ENCODE results near the gene VARS2. TPM values are rescaled to one million over a fixed set of nuclear protein-coding genes. Genes with fewer than 3 reads are reported as not detected.
A peak's percentile ranks its signal among the peaks of the same experiment; 100 is the strongest.

Gene VARS2
- total and polyA plus RNA-seq, 4 donors, result 9.4 to 23.3 (median 16.3) TPM

DNA sequence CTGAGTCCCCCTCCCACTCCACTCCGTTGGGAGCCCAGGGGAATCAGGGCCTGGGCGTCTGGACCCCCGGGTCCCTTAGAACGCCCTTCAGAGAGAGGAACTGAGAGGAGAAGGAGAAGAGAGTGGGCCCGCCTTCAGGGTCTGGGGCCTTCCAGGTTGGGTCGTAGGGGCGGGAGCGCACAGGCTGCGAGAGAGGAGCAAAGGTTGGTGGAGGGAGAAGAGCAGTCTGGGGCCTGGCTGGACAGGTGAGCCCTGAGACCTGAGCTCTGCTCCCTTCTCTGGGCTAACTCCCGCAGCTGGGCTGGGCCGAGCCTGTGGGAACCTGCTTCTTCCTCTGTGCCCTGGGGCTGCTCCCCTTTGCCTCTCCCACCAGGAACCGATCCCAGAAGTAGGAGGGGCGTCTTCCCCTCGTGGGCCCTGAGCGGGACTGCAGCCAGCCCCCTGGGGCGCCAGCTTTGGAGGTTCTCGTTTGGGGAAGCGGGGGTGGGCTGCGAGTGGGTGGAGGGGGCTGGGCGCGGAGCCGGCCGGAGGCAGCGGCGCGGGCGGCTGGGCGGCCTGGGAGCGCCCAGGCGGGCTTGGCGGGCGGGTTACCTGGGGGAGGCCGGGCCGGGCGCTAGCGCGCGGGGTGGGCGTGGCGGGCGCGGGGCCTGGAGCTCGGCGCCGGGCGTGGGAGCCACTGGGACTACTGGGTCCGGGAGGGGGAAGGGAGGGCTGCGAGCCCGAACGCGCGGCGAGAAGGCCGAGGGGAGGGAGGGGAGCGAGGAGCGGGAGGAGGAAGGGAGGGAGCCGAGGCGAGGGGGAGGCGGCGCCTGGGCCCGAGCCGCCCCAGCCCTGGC is 30.1 kb upstream of the VARS2 start, which contains the start of gene DDR1:
Gene DDR1 (plus strand): TSS at position 835 of the 836 bp plus-strand sequence. CDS start 4,211 bp downstream, outside the sequence.
- Histone ChIP-seq H3K27me3 (ENCODE audit: control insufficient read depth in 4 of 4, insufficient read depth in 4 of 4, low read length in 3 of 4) (no peaks in the 10 kb centered on the region), H3K9ac (ENCODE audit: low read depth in 1 of 2, low read length in 2 of 2) (peak within 1 kb of the TSS in 1 of 2 donors; percentile 49), H3K4me1 (ENCODE audit: control insufficient read depth in 4 of 4, insufficient read depth in 4 of 4, low read length in 3 of 4) (peaks cover 5 to 17% (median 11%) of the 10 kb centered on the region in 4 donors), H3K27ac (ENCODE audit: low read depth in 1 of 2, low read length in 2 of 2) (peak within 1 kb of the TSS; percentile 9 to 51), H3K9me3 (ENCODE audit: control insufficient read depth in 4 of 4, low read length in 3 of 4) (no peaks in the 10 kb centered on the region), H3K4me3 (ENCODE audit: low read depth in 1 of 3, low read length in 3 of 3) (peak within 1 kb of the TSS in 2 of 3 donors; percentile 54 to 76), H3K36me3 (ENCODE audit: control insufficient read depth in 4 of 4, insufficient read depth in 3 of 4, low read depth in 1 of 4, low read length in 3 of 4) (no peaks in the 10 kb centered on the region)
- no peak for TF ChIP-seq YY1 (IDR thresholded peaks at IDR 0.05)
- TF ChIP-seq TAF1 (conservative IDR thresholded peaks at IDR 0.05), result no peak
- TF ChIP-seq SP1 (IDR thresholded peaks at IDR 0.05), result no peak
- TF ChIP-seq HNF4G (IDR thresholded peaks at IDR 0.05), result no peak
- TF ChIP-seq RXRA (IDR thresholded peaks at IDR 0.05), result no peak
- no peak for TF ChIP-seq HNF4A (conservative IDR thresholded peaks at IDR 0.05)
- WGBS, result 11% methylated on average over 62 of the region's 62 CpGs
- DNase-seq (ENCODE audit: low spot score), result no peak

GRCh38 chr6:30884521-30885480 is 29.2 kb upstream of the VARS2 start:
- no peaks in the 10 kb centered on the region for H3K27me3 ChIP-seq (ENCODE audit: control insufficient read depth in 4 of 4, insufficient read depth in 4 of 4, low read length in 3 of 4)
- no peaks in the 10 kb centered on the region for H3K36me3 ChIP-seq (ENCODE audit: control insufficient read depth in 4 of 4, insufficient read depth in 3 of 4, low read depth in 1 of 4, low read length in 3 of 4)
- WGBS, result 9% methylated on average over 59 of the region's 59 CpGs
- no peak overlapping the region for H3K9ac ChIP-seq (ENCODE audit: low read depth in 1 of 2, low read length in 2 of 2)
- no peak for TF ChIP-seq MAX (IDR thresholded peaks at IDR 0.05)
- no peak for TF ChIP-seq ZBTB33 (IDR thresholded peaks at IDR 0.05)
- TF ChIP-seq FOXA2 (IDR thresholded peaks at IDR 0.05), result no peak
- H3K9me3 ChIP-seq (ENCODE audit: control insufficient read depth in 4 of 4, low read length in 3 of 4), result no peaks in the 10 kb centered on the region
- H3K4me3 ChIP-seq (ENCODE audit: low read depth in 1 of 3, low read length in 3 of 3), result peak overlapping the region in 2 of 3 donors; percentile 54 to 76
- peak overlapping the region; percentile 9 to 14 for H3K27ac ChIP-seq (ENCODE audit: low read depth in 1 of 2, low read length in 2 of 2)
- peaks cover 5 to 17% (median 11%) of the 10 kb centered on the region in 4 donors for H3K4me1 ChIP-seq (ENCODE audit: control insufficient read depth in 4 of 4, insufficient read depth in 4 of 4, low read length in 3 of 4)
- no peak for DNase-seq (ENCODE audit: low spot score)

GRCh38 chr6:30885481-30885998 is 28.5 kb upstream of the VARS2 start:
- Histone ChIP-seq H3K27ac (ENCODE audit: low read depth in 1 of 2, low read length in 2 of 2) (peak overlapping the region in 1 of 2 donors; percentile 14), H3K4me1 (ENCODE audit: control insufficient read depth in 4 of 4, insufficient read depth in 4 of 4, low read length in 3 of 4) (peaks cover 5 to 17% (median 11%) of the 10 kb centered on the region in 4 donors), H3K4me3 (ENCODE audit: low read depth in 1 of 3, low read length in 3 of 3) (no peak overlapping the region), H3K27me3 (ENCODE audit: control insufficient read depth in 4 of 4, insufficient read depth in 4 of 4, low read length in 3 of 4) (no peaks in the 10 kb centered on the region), H3K9me3 (ENCODE audit: control insufficient read depth in 4 of 4, low read length in 3 of 4) (no peaks in the 10 kb centered on the region), H3K9ac (ENCODE audit: low read depth in 1 of 2, low read length in 2 of 2) (no peak overlapping the region), H3K36me3 (ENCODE audit: control insufficient read depth in 4 of 4, insufficient read depth in 3 of 4, low read depth in 1 of 4, low read length in 3 of 4) (no peaks in the 10 kb centered on the region)
- no peak for DNase-seq (ENCODE audit: low spot score)
- WGBS, result 51% methylated on average over 7 of the region's 7 CpGs
- TF ChIP-seq NR2F2 (IDR thresholded peaks at IDR 0.05) (no peak), MAX (IDR thresholded peaks at IDR 0.05) (no peak), YY1 (IDR thresholded peaks at IDR 0.05) (no peak), FOXA2 (IDR thresholded peaks at IDR 0.05) (no peak), GABPA (IDR thresholded peaks at IDR 0.05 in 1 of 2, conservative IDR thresholded peaks at IDR 0.05 in 1 of 2) (no peak), ZBTB33 (IDR thresholded peaks at IDR 0.05) (no peak), SP1 (IDR thresholded peaks at IDR 0.05) (no peak), JUND (IDR thresholded peaks at IDR 0.05) (no peak)
- TF ChIP-seq, protein P1, sequence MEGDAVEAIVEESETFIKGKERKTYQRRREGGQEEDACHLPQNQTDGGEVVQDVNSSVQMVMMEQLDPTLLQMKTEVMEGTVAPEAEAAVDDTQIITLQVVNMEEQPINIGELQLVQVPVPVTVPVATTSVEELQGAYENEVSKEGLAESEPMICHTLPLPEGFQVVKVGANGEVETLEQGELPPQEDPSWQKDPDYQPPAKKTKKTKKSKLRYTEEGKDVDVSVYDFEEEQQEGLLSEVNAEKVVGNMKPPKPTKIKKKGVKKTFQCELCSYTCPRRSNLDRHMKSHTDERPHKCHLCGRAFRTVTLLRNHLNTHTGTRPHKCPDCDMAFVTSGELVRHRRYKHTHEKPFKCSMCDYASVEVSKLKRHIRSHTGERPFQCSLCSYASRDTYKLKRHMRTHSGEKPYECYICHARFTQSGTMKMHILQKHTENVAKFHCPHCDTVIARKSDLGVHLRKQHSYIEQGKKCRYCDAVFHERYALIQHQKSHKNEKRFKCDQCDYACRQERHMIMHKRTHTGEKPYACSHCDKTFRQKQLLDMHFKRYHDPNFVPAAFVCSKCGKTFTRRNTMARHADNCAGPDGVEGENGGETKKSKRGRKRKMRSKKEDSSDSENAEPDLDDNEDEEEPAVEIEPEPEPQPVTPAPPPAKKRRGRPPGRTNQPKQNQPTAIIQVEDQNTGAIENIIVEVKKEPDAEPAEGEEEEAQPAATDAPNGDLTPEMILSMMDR (IDR thresholded peaks at IDR 0.05; ENCODE audit: low read depth, low read length, missing input control), result no peak
